ENCODE results near the gene CFB.

DNA sequence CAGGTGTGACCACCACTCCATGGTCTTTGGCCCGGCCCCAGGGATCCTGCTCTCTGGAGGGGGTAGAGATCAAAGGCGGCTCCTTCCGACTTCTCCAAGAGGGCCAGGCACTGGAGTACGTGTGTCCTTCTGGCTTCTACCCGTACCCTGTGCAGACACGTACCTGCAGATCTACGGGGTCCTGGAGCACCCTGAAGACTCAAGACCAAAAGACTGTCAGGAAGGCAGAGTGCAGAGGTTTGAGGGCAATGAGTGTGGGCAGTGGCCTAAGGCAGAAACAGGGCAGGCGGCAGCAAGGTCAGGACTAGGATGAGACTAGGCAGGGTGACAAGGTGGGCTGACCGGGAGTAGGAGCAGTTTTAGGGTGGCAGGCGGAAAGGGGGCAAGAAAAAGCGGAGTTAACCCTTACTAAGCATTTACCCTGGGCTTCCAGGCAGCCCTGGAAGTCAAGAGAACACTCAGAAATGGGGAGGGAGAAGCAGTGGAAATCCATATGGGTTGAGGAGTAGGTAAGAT, 533 bp downstream of the CFB start:
- TF ChIP-seq ARNTL (CRISPR knock-in tag; IDR thresholded peaks at IDR 0.05; ENCODE audit: borderline replicate concordance, low read depth) (no peak), ZNF8 (CRISPR knock-in tag; IDR thresholded peaks at IDR 0.05) (no peak)
